Osteoblast (primary cell): ENCODE measurements around the gene SERPINA6. TPM values are rescaled to one million over a fixed set of nuclear protein-coding genes. Genes with fewer than 3 reads are reported as not detected.

Source experiments
- DNase-seq: peaks from one replicate; pipeline ENCODE4 v3.0.0; 2011; ENCODE audit warnings: low spot score, mixed read lengths; ENCODE audit not compliant: insufficient read length; ENCODE audit errors: missing footprints
- H2AFZ ChIP-seq: 2 replicates; pipeline ENCODE4 v1.6.0; 2011; ENCODE audit warnings: mild to moderate bottlenecking, low read length
- H3K27ac ChIP-seq: 2 replicates; pipeline ENCODE4 v1.5.1; 2011; ENCODE audit warnings: mild to moderate bottlenecking, low read depth, low read length, moderate library complexity
- H3K27me3 ChIP-seq: 2 replicates; pipeline ENCODE4 v1.6.0; 2012; ENCODE audit warnings: mild to moderate bottlenecking, control low read depth, inconsistent platforms, low read length, moderate library complexity; ENCODE audit not compliant: insufficient read depth
- H3K36me3 ChIP-seq: 2 replicates; pipeline ENCODE4 v1.5.1; 2011; ENCODE audit warnings: mild to moderate bottlenecking, low read length, control low read depth, moderate library complexity; ENCODE audit not compliant: insufficient read depth
- H3K4me1 ChIP-seq: 2 replicates; pipeline ENCODE4 v1.5.1; 2011; ENCODE audit warnings: mild to moderate bottlenecking, low read length, control low read depth, moderate library complexity; ENCODE audit not compliant: insufficient read depth
- H3K4me2 ChIP-seq: 2 replicates; pipeline ENCODE4 v1.6.0; 2011; ENCODE audit warnings: mild to moderate bottlenecking, low read length; ENCODE audit not compliant: insufficient read depth
- H3K4me3 ChIP-seq: fragments of 200-600 bp; sonication (generic); 3 replicates; pipeline ENCODE4 v1.5.1; 2012; ENCODE audit warnings: mild to moderate bottlenecking, low read length, inconsistent platforms; ENCODE audit not compliant: insufficient read depth
- H3K79me2 ChIP-seq: 2 replicates; pipeline ENCODE4 v1.6.0; 2012; ENCODE audit warnings: mild to moderate bottlenecking, low read length, control low read depth, inconsistent platforms; ENCODE audit not compliant: insufficient read depth
- H3K9me3 ChIP-seq: 2 replicates; pipeline ENCODE4 v1.5.1; 2011; ENCODE audit warnings: low read depth, low read length, control low read depth
- H4K20me1 ChIP-seq: 2 replicates; pipeline ENCODE4 v1.6.0; 2012; ENCODE audit warnings: mild to moderate bottlenecking, low read length, control low read depth; ENCODE audit not compliant: insufficient read depth
- total RNA-seq: library from RNA; depleted of rRNA; stranded (reverse); fragments of >200 nt; gene quantifications from 2 replicates; pipeline ENCODE4 v1.2.3, GENCODE V29; 2012
- TF ChIP-seq, protein P1 (sequence below): IDR thresholded peaks from 2 replicates; pipeline ENCODE4 v1.5.1; 2011; ENCODE audit warnings: mild to moderate bottlenecking, low read depth, low read length, moderate library complexity; ENCODE audit errors: extremely low read depth

The SERPINA6 gene
- total RNA-seq, 1 donor, result not detected

DNA sequence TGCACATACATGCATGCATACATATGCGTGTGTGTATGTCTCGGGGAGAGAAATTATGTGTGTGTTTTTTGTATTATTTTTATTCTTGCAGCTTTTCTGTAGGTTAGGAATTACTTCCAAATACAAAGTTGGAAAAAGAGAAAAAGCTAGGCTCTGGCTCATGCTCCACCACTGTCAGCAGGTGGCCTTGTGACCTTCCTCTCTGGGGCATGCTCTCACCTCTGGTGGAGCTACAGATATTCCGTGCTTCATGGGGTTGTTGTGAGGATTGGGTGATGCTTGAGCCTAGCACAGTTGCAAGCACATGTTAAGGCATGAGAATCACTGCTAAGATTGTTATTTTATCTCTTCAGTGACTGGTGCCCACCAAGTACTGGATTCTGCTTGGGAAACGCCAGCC, 6.7 kb upstream of the SERPINA6 start:
- Histone ChIP-seq H3K9me3 (no peaks in the 10 kb centered on the region), H3K27me3 (no peaks in the 10 kb centered on the region), H4K20me1 (no peaks in the 10 kb centered on the region), H3K4me1 (no peaks in the 10 kb centered on the region), H3K4me3 (no peak overlapping the region), H3K79me2 (no peaks in the 10 kb centered on the region), H3K27ac (no peak overlapping the region), H3K36me3 (no peaks in the 10 kb centered on the region), H2AFZ (no peak overlapping the region), H3K4me2 (no peak overlapping the region)
- no peak for DNase-seq
- TF ChIP-seq, protein P1, sequence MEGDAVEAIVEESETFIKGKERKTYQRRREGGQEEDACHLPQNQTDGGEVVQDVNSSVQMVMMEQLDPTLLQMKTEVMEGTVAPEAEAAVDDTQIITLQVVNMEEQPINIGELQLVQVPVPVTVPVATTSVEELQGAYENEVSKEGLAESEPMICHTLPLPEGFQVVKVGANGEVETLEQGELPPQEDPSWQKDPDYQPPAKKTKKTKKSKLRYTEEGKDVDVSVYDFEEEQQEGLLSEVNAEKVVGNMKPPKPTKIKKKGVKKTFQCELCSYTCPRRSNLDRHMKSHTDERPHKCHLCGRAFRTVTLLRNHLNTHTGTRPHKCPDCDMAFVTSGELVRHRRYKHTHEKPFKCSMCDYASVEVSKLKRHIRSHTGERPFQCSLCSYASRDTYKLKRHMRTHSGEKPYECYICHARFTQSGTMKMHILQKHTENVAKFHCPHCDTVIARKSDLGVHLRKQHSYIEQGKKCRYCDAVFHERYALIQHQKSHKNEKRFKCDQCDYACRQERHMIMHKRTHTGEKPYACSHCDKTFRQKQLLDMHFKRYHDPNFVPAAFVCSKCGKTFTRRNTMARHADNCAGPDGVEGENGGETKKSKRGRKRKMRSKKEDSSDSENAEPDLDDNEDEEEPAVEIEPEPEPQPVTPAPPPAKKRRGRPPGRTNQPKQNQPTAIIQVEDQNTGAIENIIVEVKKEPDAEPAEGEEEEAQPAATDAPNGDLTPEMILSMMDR, result no peak

DNA sequence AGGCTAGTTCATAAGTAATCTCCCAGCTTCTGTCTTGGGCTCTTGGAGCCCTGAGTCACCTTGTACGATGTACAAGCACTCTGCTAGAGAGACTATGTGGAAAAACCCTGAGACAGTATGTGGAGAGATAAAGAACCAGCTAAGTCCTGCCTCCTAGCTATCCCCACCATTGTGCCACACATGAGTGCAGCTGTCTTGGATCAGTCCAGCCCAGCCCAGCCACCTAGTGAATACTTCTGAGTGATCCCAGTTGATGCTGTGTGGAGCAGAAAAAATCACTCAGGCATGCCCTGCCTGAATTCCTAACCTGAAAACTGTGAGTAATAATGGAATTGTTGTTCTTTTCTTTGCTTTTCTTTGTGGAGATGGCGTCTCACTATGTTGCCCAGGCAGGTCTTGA, 5.1 kb upstream of the SERPINA6 start:
- H3K4me1 ChIP-seq, result peaks cover 2% of the 10 kb centered on the region
- H4K20me1 ChIP-seq, result no peaks in the 10 kb centered on the region
- no peaks in the 10 kb centered on the region for H3K79me2 ChIP-seq
- H3K36me3 ChIP-seq, result no peaks in the 10 kb centered on the region
- TF ChIP-seq, protein P1, result no peak
- no peak overlapping the region for H3K4me2 ChIP-seq
- no peaks in the 10 kb centered on the region for H3K9me3 ChIP-seq
- H3K27me3 ChIP-seq, result no peaks in the 10 kb centered on the region
- no peak overlapping the region for H2AFZ ChIP-seq
- DNase-seq, result no peak
- no peak overlapping the region for H3K27ac ChIP-seq
- no peak overlapping the region for H3K4me3 ChIP-seq

DNA sequence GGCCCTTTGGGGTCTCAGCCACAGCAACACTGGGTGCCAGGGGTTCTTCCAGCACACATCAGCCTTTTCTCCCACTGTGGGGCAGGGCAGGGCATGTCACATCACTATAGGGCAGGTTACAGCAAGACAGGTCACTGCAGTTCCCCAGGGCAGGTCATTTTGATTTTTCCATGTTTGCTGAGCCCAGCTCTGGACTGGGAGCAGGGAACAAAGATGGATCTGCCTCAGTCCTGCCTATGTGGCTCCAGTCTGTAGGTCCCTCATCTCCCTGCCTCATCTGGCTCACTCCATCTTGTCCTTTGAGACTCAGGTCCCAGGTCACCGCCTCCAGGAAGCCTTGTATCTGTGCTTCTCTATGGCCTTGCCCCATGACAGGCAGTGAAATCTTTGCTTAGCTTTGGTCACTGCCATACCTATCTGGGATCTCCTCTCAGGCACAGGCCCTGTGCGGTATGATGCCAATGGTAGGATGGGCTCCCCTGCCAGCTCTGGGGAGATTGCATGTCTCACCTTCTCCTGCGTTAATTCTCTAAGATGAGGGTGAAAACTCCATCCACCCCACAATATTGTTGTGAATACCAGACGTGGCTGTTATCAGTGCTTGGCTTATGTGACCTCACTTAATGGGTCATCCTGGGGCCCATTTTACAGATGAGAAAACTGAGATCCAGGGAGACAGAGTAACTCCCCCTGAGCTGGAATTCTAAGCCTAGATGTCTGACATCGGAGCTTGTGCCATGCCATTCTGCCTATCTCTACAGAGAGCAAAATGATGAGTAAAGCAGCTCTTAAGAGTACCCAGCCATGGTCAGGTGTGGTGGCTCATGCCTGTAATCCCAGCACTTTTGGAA, 1.5 kb downstream of the SERPINA6 start:
- Histone ChIP-seq H3K27me3 (no peaks in the 10 kb centered on the region), H3K4me3 (no peak overlapping the region), H3K4me2 (no peak overlapping the region), H3K36me3 (no peaks in the 10 kb centered on the region), H4K20me1 (no peaks in the 10 kb centered on the region), H3K4me1 (peaks cover 10% of the 10 kb centered on the region), H3K9me3 (no peaks in the 10 kb centered on the region), H3K27ac (no peak overlapping the region), H2AFZ (no peak overlapping the region), H3K79me2 (no peaks in the 10 kb centered on the region)
- TF ChIP-seq, protein P1, result no peak
- DNase-seq, result no peak

DNA sequence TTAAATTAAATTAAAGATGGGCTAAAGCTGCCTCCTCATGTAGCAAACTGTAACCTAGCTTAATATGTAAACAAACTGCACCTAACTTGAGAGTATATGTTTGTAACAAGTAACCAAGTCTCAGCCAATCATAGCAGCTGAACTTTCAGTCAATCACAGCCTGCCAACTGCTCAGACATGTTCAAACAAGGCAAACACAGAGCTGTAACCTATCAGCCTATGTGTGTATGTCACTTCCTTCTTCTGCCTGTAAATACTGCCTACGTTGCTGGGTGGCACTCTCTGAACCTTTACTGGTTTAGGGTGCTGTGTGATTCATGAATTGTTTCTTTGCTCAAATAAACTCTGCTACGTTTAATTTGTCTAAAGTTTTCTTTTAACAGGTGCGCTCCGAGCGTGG, 2.9 kb downstream of the SERPINA6 start:
- no peak overlapping the region for H3K4me3 ChIP-seq
- no peaks in the 10 kb centered on the region for H3K9me3 ChIP-seq
- no peak for DNase-seq
- H3K27ac ChIP-seq, result no peak overlapping the region
- peaks cover 10% of the 10 kb centered on the region for H3K4me1 ChIP-seq
- H3K36me3 ChIP-seq, result no peaks in the 10 kb centered on the region
- no peak overlapping the region for H3K4me2 ChIP-seq
- H3K79me2 ChIP-seq, result no peaks in the 10 kb centered on the region
- H4K20me1 ChIP-seq, result no peaks in the 10 kb centered on the region
- H2AFZ ChIP-seq, result no peak overlapping the region
- TF ChIP-seq, protein P1, result no peak
- H3K27me3 ChIP-seq, result no peaks in the 10 kb centered on the region
